Ovary (tissue), 9 donors: ENCODE data around the gene TMEM8B. TPM values are rescaled to one million over a fixed set of nuclear protein-coding genes. Genes with fewer than 3 reads are reported as not detected.
A peak's percentile ranks its signal among the peaks of the same experiment; 100 is the strongest.

ENCODE experiments used
- DNase-seq, 5 donors: peaks; one replicate each; pipeline ENCODE4 v3.0.0-alpha.2; 2019 to 2020
- H3K27ac ChIP-seq, 2 donors: fragments of 200-600 bp; one replicate each; pipeline versions ENCODE4 v1.5.1 to v1.8.0; 2019 to 2022
- H3K27me3 ChIP-seq: fragments of 200-600 bp; one replicate; pipeline ENCODE4 v1.8.0; 2022
- H3K36me3 ChIP-seq: fragments of 200-600 bp; sonication (generic); one replicate; pipeline ENCODE4 v1.5.1; 2019
- H3K4me1 ChIP-seq: one replicate; pipeline ENCODE4 v1.8.1; 2013; ENCODE audit warnings: mild to moderate bottlenecking, moderate library complexity; ENCODE audit not compliant: insufficient read depth
- H3K4me3 ChIP-seq: fragments of 200-600 bp; sonication (generic); one replicate; pipeline ENCODE4 v1.5.1; 2017
- H3K9me3 ChIP-seq, 2 donors: fragments of 200-600 bp in 1 of 2; sonication (generic) in 1 of 2; one replicate each; pipeline versions ENCODE4 v1.5.1 to v1.8.1; 2013 to 2019; ENCODE audit warnings: mild to moderate bottlenecking in 1 of 2, moderate library complexity in 1 of 2
- CTCF ChIP-seq, 3 donors: fragments of 450-650 bp in 2 of 3; fragments of 200-600 bp in 1 of 3; IDR thresholded peaks; one replicate each; pipeline versions ENCODE4 v1.5.1 to v1.8.0; 2016 to 2022; ENCODE audit warnings: antibody characterized with exemption in 3 of 3, mild to moderate bottlenecking in 1 of 3
- EP300 ChIP-seq: sonication (generic); formaldehyde crosslinking; IDR thresholded peaks from one replicate; pipeline ENCODE4 v1.6.1; 2017; ENCODE audit warnings: antibody characterized with exemption
- POLR2A ChIP-seq: fragments of 450-650 bp; IDR thresholded peaks from one replicate; pipeline ENCODE4 v1.6.1; 2017; ENCODE audit warnings: antibody characterized with exemption, mild to moderate bottlenecking, moderate library complexity
- WGBS, 3 donors: extraction: QIAGEN DNeasy Blood & Tissue Kit in 1 of 3; methylation state at CpG; one replicate each; pipeline versions ENCODE4 v1.1.5 to v1.1.7; 2013 to 2017; 5-methylcytosine and 5-hydroxymethylcytosine counted together
- intact Hi-C, 4 donors: fragments of 100-400 bp; cut with DNase I; formaldehyde crosslinking; loops; one replicate each; pipeline versions ENCODE4 v1.11.0 to v1.15.1; 2022 to 2023
- polyA plus RNA-seq, 2 donors: library from polyadenylated mRNA; stranded (reverse); fragments of 200-250 nt in 1 of 2; fragments of 350-450 nt in 1 of 2; fragmentation: Illumina TruSeq in 1 of 2; extraction: RNeasy Lipid Tissue Mini Kit (QIAGEN cat#74804) in 1 of 2; gene quantifications; one replicate each; pipeline ENCODE4 v1.2.3, GENCODE V29; 2013 to 2014
- total RNA-seq, 7 donors: library from RNA; depleted of rRNA in 2 of 7; stranded (reverse); fragments of >200 nt in 2 of 7; fragmentation: NEBNext Ultra II Directional in 3 of 7; extraction: Animal tissue kit (Norgen Biotek cat#: 25700) in 3 of 7; gene quantifications; one replicate each; pipeline versions ENCODE4 v1.1.0 to v1.2.4, GENCODE V29; 2016 to 2023
- donor health status: DM: no; HTN: no; CAD: no; lungs with moderate emphysema.
- donor health status: DM: no; HTN: no; CAD: no.
- donor health status: Bipolar disorder and iron deficiency.
- donor health status: DM: yes; HTN: yes; CAD: no.
- donor health status: DM: no; HTN: no; CAD: no.
- donor health status: DM: yes; HTN: yes; CAD: no.

TMEM8B gene
- total and polyA plus RNA-seq, 9 donors: 11.2 to 42.8 (median 33.7) TPM

GRCh38 chr9:35790025-35790384 lies 39.0 kb upstream of the TMEM8B start:
- no peaks in the 10 kb centered on the region for H3K27me3 ChIP-seq
- no peaks in the 10 kb centered on the region for H3K36me3 ChIP-seq
- H3K27ac ChIP-seq: no peak overlapping the region
- DNase-seq: no peak
- H3K9me3 ChIP-seq: no peaks in the 10 kb centered on the region
- peaks cover 7% of the 10 kb centered on the region for H3K4me1 ChIP-seq
- TF ChIP-seq EP300 (no peak), POLR2A (no peak), CTCF (IDR thresholded peaks at IDR 0.05) (no peak)
- H3K4me3 ChIP-seq: no peak overlapping the region
- intact Hi-C loops: loop anchor here in 3 of 4 donors (5.0 to 10.0 kb wide), 4 partner anchors 92 to 157 kb away; no protein-coding TSS in a partner anchor
- WGBS, 3 donors: 21 to 27% (median 27%) methylated on average over 4 of the region's 4 CpGs

- peaks cover 7% of the 10 kb centered on the region for H3K4me1 ChIP-seq
- peak; percentile 74 to 84 (median 77) for DNase-seq
- H3K27ac ChIP-seq: peak overlapping the region in 1 of 2 donors; percentile 40
- TF ChIP-seq CTCF (IDR thresholded peaks at IDR 0.05) (peak; percentile 68 to 80 (median 76)), POLR2A (no peak), EP300 (no peak)
- intact Hi-C loops: loop anchor here in 3 of 4 donors (5.0 to 10.0 kb wide), 4 partner anchors 92 to 157 kb away; no protein-coding TSS in a partner anchor
- H3K9me3 ChIP-seq: no peaks in the 10 kb centered on the region
- no peaks in the 10 kb centered on the region for H3K36me3 ChIP-seq
- no peaks in the 10 kb centered on the region for H3K27me3 ChIP-seq
- 20 to 24% (median 20%) methylated on average over 37 of the region's 37 CpGs for WGBS, 3 donors
- peak overlapping the region; percentile 33 for H3K4me3 ChIP-seq
These were observed 38.4 kb upstream of the TMEM8B start for GRCh38 chr9:35790385-35791296.

GRCh38 chr9:35791297-35791921 lies 37.6 kb upstream of the TMEM8B start, which contains the start of gene NPR2:
NPR2 (plus strand) TSS chr9:35791591; CDS start chr9:35792409, 818 bp downstream.
- H3K9me3 ChIP-seq: no peaks in the 10 kb centered on the region
- DNase-seq: peak; percentile 58 to 81 (median 69)
- H3K27ac ChIP-seq: peak within 1 kb of the TSS; percentile 41 to 67
- intact Hi-C loops: loop anchor here in 3 of 4 donors (5.0 to 10.0 kb wide), 4 partner anchors 91 to 156 kb away; no protein-coding TSS in a partner anchor
- 2 to 3% (median 3%) methylated on average over 20 to 64 of the region's 64 CpGs for WGBS, 3 donors
- no peaks in the 10 kb centered on the region for H3K27me3 ChIP-seq
- TF ChIP-seq EP300 (no peak), CTCF (IDR thresholded peaks at IDR 0.05) (peak in 1 of 3 donors; percentile 9)
- H3K4me1 ChIP-seq: peaks cover 7% of the 10 kb centered on the region
- no peaks in the 10 kb centered on the region for H3K36me3 ChIP-seq
- H3K4me3 ChIP-seq: peak within 1 kb of the TSS; percentile 33

GRCh38 chr9:35792024-35792813 lies 36.8 kb upstream of the TMEM8B start:
- Histone ChIP-seq H3K36me3 (no peaks in the 10 kb centered on the region), H3K27ac (peak overlapping the region in 1 of 2 donors; percentile 67), H3K27me3 (no peaks in the 10 kb centered on the region), H3K4me3 (peak overlapping the region; percentile 33), H3K4me1 (peaks cover 7% of the 10 kb centered on the region), H3K9me3 (no peaks in the 10 kb centered on the region)
- 63 to 67% (median 66%) methylated on average over 34 of the region's 34 CpGs for WGBS, 3 donors
- TF ChIP-seq EP300 (no peak), POLR2A (no peak), CTCF (IDR thresholded peaks at IDR 0.05) (no peak)
- DNase-seq: peak in 4 of 5 donors; percentile 27 to 55 (median 46)
- intact Hi-C loops: loop anchor here (1.0 to 10.0 kb wide), 5 partner anchors 90 to 155 kb away; no protein-coding TSS in a partner anchor
